ENCODE data around the gene RINT1. TPM values are rescaled to one million over a fixed set of nuclear protein-coding genes. Genes with fewer than 3 reads are reported as not detected.

Gene RINT1
- total RNA-seq, 1 donor from 2014 or later = 28.1 TPM

DNA sequence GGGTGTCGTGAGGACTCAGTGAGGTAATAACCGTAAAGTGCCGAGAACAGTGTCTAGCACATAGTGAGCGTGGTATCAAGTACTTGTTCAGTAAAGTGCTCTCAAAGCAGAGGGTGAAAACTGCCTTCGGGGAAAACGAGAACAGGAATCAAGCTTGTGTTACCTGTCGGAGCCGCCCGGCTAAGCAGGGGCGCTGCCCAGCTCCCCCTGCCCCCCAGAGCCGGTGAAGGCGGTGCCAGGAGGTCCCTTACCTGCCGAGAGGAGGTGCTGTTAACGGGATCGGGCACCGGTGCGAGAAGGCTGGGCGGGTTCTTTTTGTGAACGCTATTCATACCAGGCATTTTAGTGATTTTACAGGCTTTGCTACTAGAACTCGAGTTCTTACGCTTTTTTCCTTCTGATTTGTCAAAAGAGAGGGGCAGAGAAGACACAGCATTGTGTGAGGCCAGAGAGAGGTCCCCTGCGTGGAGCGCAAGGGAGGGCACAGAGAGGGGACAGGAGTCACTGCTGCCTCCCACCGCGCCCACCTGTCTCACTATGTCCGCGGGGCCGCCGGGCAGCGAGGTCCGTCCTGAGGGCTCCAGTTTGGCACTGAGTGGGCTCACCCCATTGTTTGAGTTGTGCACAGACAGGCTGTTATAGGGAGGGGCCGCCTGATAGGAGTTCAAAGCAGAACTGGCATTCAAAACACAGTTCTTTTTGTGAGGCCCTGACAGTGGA lies 81.8 kb downstream of the RINT1 start:
- no peak overlapping the region for H3K9ac ChIP-seq (ENCODE audit: low read length)
- H3K4me2 ChIP-seq (ENCODE audit: low read length) = no peak overlapping the region
- Mint-ChIP-seq H3K27me3 (ENCODE audit: low read depth, unreplicated experiment) (peaks cover 3% of the 10 kb centered on the region), H3K4me3 (ENCODE audit: unreplicated experiment) (no peak overlapping the region), H3K9me3 (ENCODE audit: unreplicated experiment) (peaks cover 2% of the 10 kb centered on the region), H3K4me1 (ENCODE audit: low read depth, unreplicated experiment) (no peaks in the 10 kb centered on the region), H3K27ac (ENCODE audit: unreplicated experiment) (no peak overlapping the region), H3K36me3 (ENCODE audit: low read depth, unreplicated experiment) (peaks cover 3% of the 10 kb centered on the region)
- no peak overlapping the region for H3K4me3 ChIP-seq (ENCODE audit: insufficient read depth, low read depth, low read length)
- peaks cover 8% of the 10 kb centered on the region for H3K4me1 ChIP-seq (ENCODE audit: insufficient read depth, low read length)
- H3K36me3 ChIP-seq (ENCODE audit: insufficient read depth, low read length) = no peaks in the 10 kb centered on the region
- DNase-seq (ENCODE audit: low read depth) (no peak), FAIRE-seq (no peak)
- no peaks in the 10 kb centered on the region for H3K79me2 ChIP-seq (ENCODE audit: insufficient read depth, low read length)
- H3K9me3 ChIP-seq (ENCODE audit: insufficient read depth, low read depth, low read length) = no peaks in the 10 kb centered on the region
- TF ChIP-seq EZH2 (IDR thresholded peaks at IDR 0.05; ENCODE audit: insufficient read depth, low read length) = no peak
- TF ChIP-seq, protein P1, sequence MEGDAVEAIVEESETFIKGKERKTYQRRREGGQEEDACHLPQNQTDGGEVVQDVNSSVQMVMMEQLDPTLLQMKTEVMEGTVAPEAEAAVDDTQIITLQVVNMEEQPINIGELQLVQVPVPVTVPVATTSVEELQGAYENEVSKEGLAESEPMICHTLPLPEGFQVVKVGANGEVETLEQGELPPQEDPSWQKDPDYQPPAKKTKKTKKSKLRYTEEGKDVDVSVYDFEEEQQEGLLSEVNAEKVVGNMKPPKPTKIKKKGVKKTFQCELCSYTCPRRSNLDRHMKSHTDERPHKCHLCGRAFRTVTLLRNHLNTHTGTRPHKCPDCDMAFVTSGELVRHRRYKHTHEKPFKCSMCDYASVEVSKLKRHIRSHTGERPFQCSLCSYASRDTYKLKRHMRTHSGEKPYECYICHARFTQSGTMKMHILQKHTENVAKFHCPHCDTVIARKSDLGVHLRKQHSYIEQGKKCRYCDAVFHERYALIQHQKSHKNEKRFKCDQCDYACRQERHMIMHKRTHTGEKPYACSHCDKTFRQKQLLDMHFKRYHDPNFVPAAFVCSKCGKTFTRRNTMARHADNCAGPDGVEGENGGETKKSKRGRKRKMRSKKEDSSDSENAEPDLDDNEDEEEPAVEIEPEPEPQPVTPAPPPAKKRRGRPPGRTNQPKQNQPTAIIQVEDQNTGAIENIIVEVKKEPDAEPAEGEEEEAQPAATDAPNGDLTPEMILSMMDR (IDR thresholded peaks at IDR 0.05; ENCODE audit: insufficient read depth, low read depth, low read length) = no peak
- no peak overlapping the region for H2AFZ ChIP-seq (ENCODE audit: low read depth, low read length)
- H3K27me3 ChIP-seq (ENCODE audit: insufficient read depth, low read length) = no peaks in the 10 kb centered on the region
- no peaks in the 10 kb centered on the region for H4K20me1 ChIP-seq (ENCODE audit: insufficient read depth, low read length)
- H3K27ac ChIP-seq (ENCODE audit: low read depth, low read length) = no peak overlapping the region

DNA sequence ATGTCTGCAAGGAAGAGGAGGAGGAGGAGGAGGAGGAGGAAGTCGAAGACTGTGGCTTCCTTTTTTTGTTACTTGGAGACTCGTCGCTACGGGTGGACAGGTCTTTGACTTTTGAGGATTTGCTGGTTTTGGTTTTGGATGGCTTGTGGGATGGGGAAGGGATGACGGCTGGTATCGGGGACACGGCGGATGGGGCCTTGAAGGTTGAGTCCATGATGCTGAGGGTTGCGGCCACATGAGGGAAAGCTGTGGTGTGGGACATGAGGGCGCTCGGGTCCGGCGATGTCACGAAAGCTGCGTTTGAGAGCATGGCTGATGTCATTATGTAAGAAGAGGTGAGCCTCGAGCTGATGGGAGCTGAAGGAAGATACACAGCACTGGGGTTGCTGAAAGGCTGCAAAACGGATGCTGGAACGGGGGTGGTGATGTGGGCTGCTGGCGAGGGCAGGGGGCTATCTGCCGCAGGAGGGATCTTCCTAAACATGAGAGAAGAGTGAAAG lies 82.4 kb downstream of the RINT1 start:
- H3K9me3 ChIP-seq (ENCODE audit: insufficient read depth, low read depth, low read length) = no peaks in the 10 kb centered on the region
- H3K27ac Mint-ChIP-seq (ENCODE audit: unreplicated experiment) = no peak overlapping the region
- DNase-seq (ENCODE audit: low read depth) = no peak

More for the DNA sequence above, 82.4 kb downstream of the RINT1 start:
- Histone ChIP-seq H3K36me3 (ENCODE audit: insufficient read depth, low read length) (no peaks in the 10 kb centered on the region), H3K4me3 (ENCODE audit: insufficient read depth, low read depth, low read length) (no peak overlapping the region), H3K27me3 (ENCODE audit: insufficient read depth, low read length) (no peaks in the 10 kb centered on the region), H3K27ac (ENCODE audit: low read depth, low read length) (no peak overlapping the region), H2AFZ (ENCODE audit: low read depth, low read length) (no peak overlapping the region), H3K4me1 (ENCODE audit: insufficient read depth, low read length) (peaks cover 8% of the 10 kb centered on the region), H3K4me2 (ENCODE audit: low read length) (no peak overlapping the region), H4K20me1 (ENCODE audit: insufficient read depth, low read length) (no peaks in the 10 kb centered on the region), H3K79me2 (ENCODE audit: insufficient read depth, low read length) (no peaks in the 10 kb centered on the region), H3K9ac (ENCODE audit: low read length) (no peak overlapping the region)
- FAIRE-seq = no peak
- Mint-ChIP-seq H3K27me3 (ENCODE audit: low read depth, unreplicated experiment) (peaks cover 3% of the 10 kb centered on the region), H3K4me1 (ENCODE audit: low read depth, unreplicated experiment) (no peaks in the 10 kb centered on the region), H3K36me3 (ENCODE audit: low read depth, unreplicated experiment) (peaks cover 3% of the 10 kb centered on the region), H3K4me3 (ENCODE audit: unreplicated experiment) (no peak overlapping the region), H3K9me3 (ENCODE audit: unreplicated experiment) (peaks cover 2% of the 10 kb centered on the region)
- TF ChIP-seq EZH2 (IDR thresholded peaks at IDR 0.05; ENCODE audit: insufficient read depth, low read length) = no peak
- TF ChIP-seq, protein P1 (IDR thresholded peaks at IDR 0.05; ENCODE audit: insufficient read depth, low read depth, low read length) = no peak

Other genes starting within 250 kb of the RINT1 start
- 54.8 and 59.2 TPM in 2 replicates for gene SRPK2, start 143.3 kb upstream of the RINT1 start, total RNA-seq
- gene PUS7, start 9.9 kb upstream of the RINT1 start, total RNA-seq = 27.0 and 29.5 TPM in 2 replicates
- 0.38 and 0.52 TPM in 2 replicates for gene EFCAB10, start 49.3 kb downstream of the RINT1 start, total RNA-seq